Thyroid gland (tissue), 4 donors: Measurements from ENCODE around the gene ELAVL2. TPM values are rescaled to one million over a fixed set of nuclear protein-coding genes. Genes with fewer than 3 reads are reported as not detected.

ENCODE experiments used
- DNase-seq, 2 donors: peaks; one replicate each; pipeline ENCODE4 v3.0.0-alpha.2; 2019
- H3K27ac ChIP-seq, 3 donors: fragments of 200-600 bp; sonication (generic); 1 replicate in 2 of 3; 2 replicates in 1 of 3; pipeline ENCODE4 v1.5.1; 2016 to 2019; ENCODE audit warnings: mild to moderate bottlenecking in 1 of 3, moderate library complexity in 1 of 3
- H3K27me3 ChIP-seq: fragments of 200-600 bp; sonication (generic); one replicate; pipeline ENCODE4 v1.5.1; 2019
- H3K36me3 ChIP-seq, 2 donors: fragments of 200-600 bp; sonication (generic); one replicate each; pipeline ENCODE4 v1.5.1; 2016 to 2019
- H3K4me1 ChIP-seq, 2 donors: fragments of 200-600 bp; sonication (generic); one replicate each; pipeline ENCODE4 v1.5.1; 2017 to 2019
- H3K4me3 ChIP-seq, 3 donors: fragments of 200-600 bp; sonication (generic); replicated peaks in 1 of 3; 1 replicate in 2 of 3; 2 replicates in 1 of 3; pipeline ENCODE4 v1.5.1; 2016; ENCODE audit warnings: mild to moderate bottlenecking in 1 of 3
- H3K9me3 ChIP-seq: fragments of 200-600 bp; sonication (generic); one replicate; pipeline ENCODE4 v1.5.1; 2017
- CTCF ChIP-seq, 6 experiments: fragments of 200-600 bp in 3 of 6; fragments of 450-650 bp in 3 of 6; sonication (generic) in 3 of 6; IDR thresholded peaks; one replicate each; pipeline ENCODE4 v1.5.1; 2016 to 2019; ENCODE audit warnings: antibody characterized with exemption in 6 of 6, mild to moderate bottlenecking in 2 of 6, inconsistent platforms in 1 of 6, moderate library complexity in 1 of 6
- POLR2A ChIP-seq, 2 donors: fragments of 450-650 bp; IDR thresholded peaks; one replicate each; pipeline ENCODE4 v1.6.1; 2017; ENCODE audit warnings: antibody characterized with exemption in 2 of 2, mild to moderate bottlenecking in 2 of 2, moderate library complexity in 1 of 2
- WGBS, 2 donors: methylation state at CpG; one replicate each; pipeline ENCODE4 v1.1.5; 2017; 5-methylcytosine and 5-hydroxymethylcytosine counted together
- intact Hi-C: fragments of 100-400 bp; cut with DNase I; formaldehyde crosslinking; loops from one replicate; pipeline ENCODE4 v1.15.1; 2023
- total RNA-seq, 4 donors: library from RNA; depleted of rRNA; stranded (reverse); fragments of >200 nt; gene quantifications; one replicate each; pipeline ENCODE4 v1.2.3, GENCODE V29; 2016

The ELAVL2 gene
- total RNA-seq, 4 donors from 2014 or later = 0.24 to 0.33 (median 0.27) TPM; not detected in 1

- H3K27me3 ChIP-seq = no peaks in the 10 kb centered on the region
Observed at GRCh38 chr9:23850242-23850689, 24.2 kb upstream of the ELAVL2 start.

GRCh38 chr9:23849379-23850035 lies 23.5 kb upstream of the ELAVL2 start:
- Histone ChIP-seq H3K4me1 (peaks cover 10% of the 10 kb centered on the region in 2 donors), H3K27me3 (no peaks in the 10 kb centered on the region), H3K9me3 (no peaks in the 10 kb centered on the region), H3K36me3 (no peaks in the 10 kb centered on the region), H3K27ac (no peak overlapping the region), H3K4me3 (no peak overlapping the region)
- DNase-seq = no peak
- no peak for TF ChIP-seq CTCF (IDR thresholded peaks at IDR 0.05)
- no peak for TF ChIP-seq POLR2A (IDR thresholded peaks at IDR 0.05)
- WGBS, 2 donors = 17 to 18% methylated on average over 11 of the region's 11 CpGs
- intact Hi-C loops = no loop called here

More at GRCh38 chr9:23850242-23850689, 24.2 kb upstream of the ELAVL2 start:
- no peak for TF ChIP-seq CTCF (IDR thresholded peaks at IDR 0.05)
- TF ChIP-seq POLR2A (IDR thresholded peaks at IDR 0.05) = no peak
- peaks cover 10% of the 10 kb centered on the region in 2 donors for H3K4me1 ChIP-seq
- H3K27ac ChIP-seq = no peak overlapping the region
- no peaks in the 10 kb centered on the region for H3K9me3 ChIP-seq
- peak overlapping the region in 1 of 3 donors; percentile 23 for H3K4me3 ChIP-seq
- intact Hi-C loops = no loop called here
- WGBS, 2 donors = 1 to 4% methylated on average over 12 to 13 of the region's 17 CpGs
- peak; percentile 41 to 44 for DNase-seq
- no peaks in the 10 kb centered on the region for H3K36me3 ChIP-seq

GRCh38 chr9:23842565-23843129 lies 16.6 kb upstream of the ELAVL2 start:
- Histone ChIP-seq H3K4me3 (no peak overlapping the region), H3K9me3 (no peaks in the 10 kb centered on the region), H3K27ac (no peak overlapping the region), H3K27me3 (no peaks in the 10 kb centered on the region), H3K4me1 (no peaks in the 10 kb centered on the region), H3K36me3 (no peaks in the 10 kb centered on the region)
- 27 to 51% methylated on average over 1 of the region's 1 CpG for WGBS, 2 donors
- intact Hi-C loops = no loop called here
- TF ChIP-seq POLR2A (IDR thresholded peaks at IDR 0.05) (no peak), CTCF (IDR thresholded peaks at IDR 0.05) (no peak)
- DNase-seq = no peak

- TF ChIP-seq CTCF (IDR thresholded peaks at IDR 0.05) = no peak
- TF ChIP-seq POLR2A (IDR thresholded peaks at IDR 0.05) = no peak
- intact Hi-C loops = no loop called here
- no peak for DNase-seq
Observed at GRCh38 chr9:23841304-23841703, 15.3 kb upstream of the ELAVL2 start.

GRCh38 chr9:23837038-23837437 lies 11.0 kb upstream of the ELAVL2 start:
- 68 to 72% methylated on average over 5 of the region's 5 CpGs for WGBS, 2 donors

More at GRCh38 chr9:23841304-23841703, 15.3 kb upstream of the ELAVL2 start:
- Histone ChIP-seq H3K4me1 (no peaks in the 10 kb centered on the region), H3K27ac (no peak overlapping the region), H3K27me3 (no peaks in the 10 kb centered on the region), H3K9me3 (no peaks in the 10 kb centered on the region), H3K36me3 (no peaks in the 10 kb centered on the region), H3K4me3 (no peak overlapping the region)
- WGBS, 2 donors = 59 to 63% methylated on average over 2 of the region's 2 CpGs

More at GRCh38 chr9:23837038-23837437, 11.0 kb upstream of the ELAVL2 start:
- intact Hi-C loops = no loop called here
- no peak overlapping the region for H3K4me3 ChIP-seq
- no peaks in the 10 kb centered on the region for H3K9me3 ChIP-seq
- no peaks in the 10 kb centered on the region for H3K4me1 ChIP-seq
- no peaks in the 10 kb centered on the region for H3K27me3 ChIP-seq
- H3K27ac ChIP-seq = no peak overlapping the region
- DNase-seq = no peak
- TF ChIP-seq CTCF (IDR thresholded peaks at IDR 0.05) (no peak), POLR2A (IDR thresholded peaks at IDR 0.05) (no peak)
- no peaks in the 10 kb centered on the region for H3K36me3 ChIP-seq
